GM10266 (cell line): ENCODE data around the gene FARP2.
A peak's percentile ranks its signal among the peaks of the same experiment; 100 is the strongest.
"Not testable (repeated sequence)": the region's sequence is repeated elsewhere in the genome, so short reads cannot be mapped to it uniquely, and the experiment has no call there.

Source experiments
- DNase-seq: peaks from one replicate; pipeline ENCODE4 v3.0.0; 2012; ENCODE audit errors: extremely low spot score
- CTCF ChIP-seq: IDR thresholded peaks from 2 replicates; pipeline ENCODE4 v1.5.1; 2012; ENCODE audit warnings: mild to moderate bottlenecking, low read depth; ENCODE audit not compliant: control insufficient read depth, insufficient read depth; ENCODE audit errors: missing control alignments

The FARP2 gene

GRCh38 chr2:241443486-241444223 is 87.6 kb downstream of the FARP2 start:
- TF ChIP-seq CTCF, result no peak
- peak; percentile 52 for DNase-seq

GRCh38 chr2:241445426-241445825 is 89.3 kb downstream of the FARP2 start:
- TF ChIP-seq CTCF, result no peak
- peak; percentile 6 for DNase-seq

GRCh38 chr2:241450092-241450491 is 94.0 kb downstream of the FARP2 start:
- DNase-seq, result not testable (repeated sequence)

GRCh38 chr2:241451840-241452506 is 95.9 kb downstream of the FARP2 start:
- TF ChIP-seq CTCF, result no peak
- no peak for DNase-seq

- not testable (repeated sequence) for DNase-seq
These were observed 97.8 kb downstream of the FARP2 start for GRCh38 chr2:241453919-241454318.

GRCh38 chr2:241454837-241455485 is 98.9 kb downstream of the FARP2 start:
- DNase-seq, result no peak
- no peak for TF ChIP-seq CTCF

- no peak for TF ChIP-seq CTCF
- DNase-seq, result no peak
These were observed 100.5 kb downstream of the FARP2 start for GRCh38 chr2:241456546-241456945.

- TF ChIP-seq CTCF, result no peak
- no peak for DNase-seq
These were observed 102.6 kb downstream of the FARP2 start for GRCh38 chr2:241458687-241459086.
